ENCODE results near the gene MCF2L2.

GRCh38 chr3:183369627-183370026 is 58.8 kb downstream of the MCF2L2 start:
- TF ChIP-seq CTCF (IDR thresholded peaks at IDR 0.05) (no peak), POLR2A (IDR thresholded peaks at IDR 0.05) (no peak)
